Measurements from ENCODE around the gene TUBGCP2. TPM values are rescaled to one million over a fixed set of nuclear protein-coding genes. Genes with fewer than 3 reads are reported as not detected.

Gene TUBGCP2
- total RNA-seq, 1 donor from 2014 or later = 35.2 TPM

DNA sequence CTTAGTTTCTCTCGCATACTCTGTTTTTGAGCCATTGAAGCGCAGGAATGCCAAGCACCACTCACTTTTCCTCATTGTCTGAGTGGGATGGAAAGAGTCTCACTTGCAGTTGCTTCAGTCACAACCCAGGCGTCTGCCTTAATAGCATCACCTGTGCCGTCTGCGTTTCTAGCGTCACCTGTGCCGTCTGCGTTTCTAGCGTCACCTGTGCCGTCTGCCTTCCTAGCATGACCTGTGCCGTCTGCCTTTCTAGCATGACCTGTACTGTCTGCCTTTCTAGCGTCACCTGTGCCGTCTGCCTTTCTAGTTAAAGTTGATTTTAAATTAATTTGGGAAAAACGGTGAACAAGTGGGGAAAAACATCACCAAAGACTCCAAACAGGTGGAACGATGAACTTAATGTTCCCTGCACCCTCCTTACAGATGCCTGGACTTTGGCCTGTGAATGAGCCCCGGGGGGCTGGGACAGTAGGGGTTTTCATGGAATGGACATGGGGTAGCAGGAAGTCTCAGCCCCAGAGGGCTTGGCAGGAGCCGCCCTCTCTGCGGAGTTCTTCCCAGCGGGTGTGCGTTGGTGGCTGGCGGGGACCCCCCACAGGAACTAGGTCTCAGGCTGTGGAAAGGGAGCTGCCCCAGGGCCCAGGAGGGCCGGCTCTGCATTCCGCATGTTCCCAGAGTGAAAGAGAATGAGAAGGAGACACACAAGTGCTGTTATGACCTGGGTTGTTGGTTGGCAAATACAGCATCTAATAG lies 3.5 kb upstream of the TUBGCP2 start:
- DNase-seq (ENCODE audit: low read depth) = no peak
- no peak overlapping the region for H3K4me3 ChIP-seq (ENCODE audit: low read depth, low read length)
- TF ChIP-seq, protein P1, sequence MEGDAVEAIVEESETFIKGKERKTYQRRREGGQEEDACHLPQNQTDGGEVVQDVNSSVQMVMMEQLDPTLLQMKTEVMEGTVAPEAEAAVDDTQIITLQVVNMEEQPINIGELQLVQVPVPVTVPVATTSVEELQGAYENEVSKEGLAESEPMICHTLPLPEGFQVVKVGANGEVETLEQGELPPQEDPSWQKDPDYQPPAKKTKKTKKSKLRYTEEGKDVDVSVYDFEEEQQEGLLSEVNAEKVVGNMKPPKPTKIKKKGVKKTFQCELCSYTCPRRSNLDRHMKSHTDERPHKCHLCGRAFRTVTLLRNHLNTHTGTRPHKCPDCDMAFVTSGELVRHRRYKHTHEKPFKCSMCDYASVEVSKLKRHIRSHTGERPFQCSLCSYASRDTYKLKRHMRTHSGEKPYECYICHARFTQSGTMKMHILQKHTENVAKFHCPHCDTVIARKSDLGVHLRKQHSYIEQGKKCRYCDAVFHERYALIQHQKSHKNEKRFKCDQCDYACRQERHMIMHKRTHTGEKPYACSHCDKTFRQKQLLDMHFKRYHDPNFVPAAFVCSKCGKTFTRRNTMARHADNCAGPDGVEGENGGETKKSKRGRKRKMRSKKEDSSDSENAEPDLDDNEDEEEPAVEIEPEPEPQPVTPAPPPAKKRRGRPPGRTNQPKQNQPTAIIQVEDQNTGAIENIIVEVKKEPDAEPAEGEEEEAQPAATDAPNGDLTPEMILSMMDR (conservative IDR thresholded peaks at IDR 0.05; ENCODE audit: low read depth, low read length) = no peak

DNA sequence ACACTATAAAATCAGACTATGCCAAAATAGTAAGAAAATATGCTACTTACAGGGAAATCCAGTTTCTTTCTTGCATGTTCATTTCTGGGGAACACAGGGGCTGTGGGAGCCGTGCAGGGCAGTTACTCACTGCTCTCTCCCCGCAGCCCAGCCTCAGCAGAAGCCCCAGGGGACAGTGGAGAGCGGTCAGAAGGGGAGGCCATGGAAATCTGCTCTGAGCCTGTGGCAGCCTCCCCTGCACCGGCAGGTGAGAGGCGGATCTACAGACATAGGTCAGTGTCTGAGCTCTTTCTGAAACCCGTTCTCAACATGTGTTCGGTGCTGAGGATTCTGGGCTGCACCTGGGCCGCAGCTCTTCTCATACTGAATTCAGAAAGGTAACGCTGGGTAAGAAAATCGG lies 2.9 kb upstream of the TUBGCP2 start:
- H3K4me3 ChIP-seq (ENCODE audit: low read depth, low read length) = no peak overlapping the region
- TF ChIP-seq, protein P1 (conservative IDR thresholded peaks at IDR 0.05; ENCODE audit: low read depth, low read length) = no peak
- no peak for DNase-seq (ENCODE audit: low read depth)

- TF ChIP-seq, protein P1 (conservative IDR thresholded peaks at IDR 0.05; ENCODE audit: low read depth, low read length) = no peak
- DNase-seq (ENCODE audit: low read depth) = no peak
- H3K4me3 ChIP-seq (ENCODE audit: low read depth, low read length) = no peak overlapping the region
Measured at GRCh38 chr10:133310789-133311188, 2.1 kb upstream of the TUBGCP2 start.

- no peak for DNase-seq (ENCODE audit: low read depth)
- TF ChIP-seq, protein P1 (conservative IDR thresholded peaks at IDR 0.05; ENCODE audit: low read depth, low read length) = no peak
- no peak overlapping the region for H3K4me3 ChIP-seq (ENCODE audit: low read depth, low read length)
Measured at GRCh38 chr10:133310399-133310755, 1.7 kb upstream of the TUBGCP2 start.

- TF ChIP-seq, protein P1 (conservative IDR thresholded peaks at IDR 0.05; ENCODE audit: low read depth, low read length) = no peak
- H3K4me3 ChIP-seq (ENCODE audit: low read depth, low read length) = peak overlapping the region; percentile 44
- DNase-seq (ENCODE audit: low read depth) = no peak
Measured at GRCh38 chr10:133309720-133310398, 1.2 kb upstream of the TUBGCP2 start.

- DNase-seq (ENCODE audit: low read depth) = no peak
- peak overlapping the region; percentile 78 for H3K4me3 ChIP-seq (ENCODE audit: low read depth, low read length)
- TF ChIP-seq, protein P1 (conservative IDR thresholded peaks at IDR 0.05; ENCODE audit: low read depth, low read length) = peak; percentile 3
Measured at GRCh38 chr10:133309100-133309719, 538 bp upstream of the TUBGCP2 start.

All from epithelial cell of proximal tubule (primary cell).